ENCODE results near the gene CTDSPL2. TPM values are rescaled to one million over a fixed set of nuclear protein-coding genes. Genes with fewer than 3 reads are reported as not detected.

Gene CTDSPL2
- total RNA-seq, 1 donor from 2014 or later, result 40.4 TPM

GRCh38 chr15:44435893-44436667 lies 8.7 kb downstream of the CTDSPL2 start:
- DNase-seq (ENCODE audit: low read depth) (peak; percentile 15), FAIRE-seq (peak; percentile 26)
- Mint-ChIP-seq H3K4me1 (ENCODE audit: low read depth, unreplicated experiment) (peaks cover 9% of the 10 kb centered on the region), H3K27ac (ENCODE audit: unreplicated experiment) (no peak overlapping the region), H3K9me3 (ENCODE audit: unreplicated experiment) (no peaks in the 10 kb centered on the region), H3K4me3 (ENCODE audit: unreplicated experiment) (no peak overlapping the region), H3K27me3 (ENCODE audit: low read depth, unreplicated experiment) (no peaks in the 10 kb centered on the region), H3K36me3 (ENCODE audit: low read depth, unreplicated experiment) (no peaks in the 10 kb centered on the region)
- H3K27ac ChIP-seq (ENCODE audit: low read depth, low read length), result no peak overlapping the region
- H3K4me2 ChIP-seq (ENCODE audit: low read length), result no peak overlapping the region
- no peaks in the 10 kb centered on the region for H3K9me3 ChIP-seq (ENCODE audit: insufficient read depth, low read depth, low read length)
- no peak overlapping the region for H2AFZ ChIP-seq (ENCODE audit: low read depth, low read length)
- no peak for TF ChIP-seq CTCF (IDR thresholded peaks at IDR 0.05; ENCODE audit: insufficient read depth, low read depth, low read length)
- no peak for TF ChIP-seq EZH2 (IDR thresholded peaks at IDR 0.05; ENCODE audit: insufficient read depth, low read length)
- peaks cover 98% of the 10 kb centered on the region for H3K79me2 ChIP-seq (ENCODE audit: insufficient read depth, low read length)
- no peak overlapping the region for H3K4me3 ChIP-seq (ENCODE audit: insufficient read depth, low read depth, low read length)
- no peaks in the 10 kb centered on the region for H3K4me1 ChIP-seq (ENCODE audit: insufficient read depth, low read length)
- no peak overlapping the region for H3K9ac ChIP-seq (ENCODE audit: low read length)
- H3K27me3 ChIP-seq (ENCODE audit: insufficient read depth, low read length), result no peaks in the 10 kb centered on the region
- peaks cover 76% of the 10 kb centered on the region for H4K20me1 ChIP-seq (ENCODE audit: insufficient read depth, low read length)
- no peaks in the 10 kb centered on the region for H3K36me3 ChIP-seq (ENCODE audit: insufficient read depth, low read length)

- H3K4me2 ChIP-seq (ENCODE audit: low read length), result no peak overlapping the region
- FAIRE-seq, result no peak
These were observed 11.0 kb downstream of the CTDSPL2 start for GRCh38 chr15:44438402-44438801.

More at GRCh38 chr15:44438402-44438801, 11.0 kb downstream of the CTDSPL2 start:
- H3K9me3 ChIP-seq (ENCODE audit: insufficient read depth, low read depth, low read length), result no peaks in the 10 kb centered on the region
- H3K27me3 Mint-ChIP-seq (ENCODE audit: low read depth, unreplicated experiment), result no peaks in the 10 kb centered on the region
- H4K20me1 ChIP-seq (ENCODE audit: insufficient read depth, low read length), result peaks cover 81% of the 10 kb centered on the region
- H3K9ac ChIP-seq (ENCODE audit: low read length), result no peak overlapping the region
- H3K36me3 ChIP-seq (ENCODE audit: insufficient read depth, low read length), result no peaks in the 10 kb centered on the region
- no peak overlapping the region for H3K27ac Mint-ChIP-seq (ENCODE audit: unreplicated experiment)
- no peak for DNase-seq (ENCODE audit: low read depth)
- no peaks in the 10 kb centered on the region for H3K4me1 ChIP-seq (ENCODE audit: insufficient read depth, low read length)
- H3K27ac ChIP-seq (ENCODE audit: low read depth, low read length), result no peak overlapping the region
- no peaks in the 10 kb centered on the region for H3K36me3 Mint-ChIP-seq (ENCODE audit: low read depth, unreplicated experiment)
- peaks cover 98% of the 10 kb centered on the region for H3K79me2 ChIP-seq (ENCODE audit: insufficient read depth, low read length)
- H3K4me1 Mint-ChIP-seq (ENCODE audit: low read depth, unreplicated experiment), result peaks cover 19% of the 10 kb centered on the region
- TF ChIP-seq EZH2 (IDR thresholded peaks at IDR 0.05; ENCODE audit: insufficient read depth, low read length), result no peak
- TF ChIP-seq CTCF (IDR thresholded peaks at IDR 0.05; ENCODE audit: insufficient read depth, low read depth, low read length), result no peak
- H3K4me3 Mint-ChIP-seq (ENCODE audit: unreplicated experiment), result no peak overlapping the region
- H2AFZ ChIP-seq (ENCODE audit: low read depth, low read length), result no peak overlapping the region
- no peak overlapping the region for H3K4me3 ChIP-seq (ENCODE audit: insufficient read depth, low read depth, low read length)
- no peaks in the 10 kb centered on the region for H3K27me3 ChIP-seq (ENCODE audit: insufficient read depth, low read length)
- H3K9me3 Mint-ChIP-seq (ENCODE audit: unreplicated experiment), result no peaks in the 10 kb centered on the region
